Activated naive CD4-positive, alpha-beta T cell treated with anti-CD3 and anti-CD28 coated beads, Interleukin-2, amount 50 U/mL, for 72 hours (primary cell): Measurements from ENCODE around the gene KRTAP19-4. TPM values are rescaled to one million over a fixed set of nuclear protein-coding genes. Genes with fewer than 3 reads are reported as not detected.
"Not testable (repeated sequence)": the region's sequence is repeated elsewhere in the genome, so short reads cannot be mapped to it uniquely, and the experiment has no call there.

ENCODE experiments used
- ATAC-seq, 2 donors: fragments of 150-1000 bp; cut with Tn5 transposase; 2 replicates each; pipeline ENCODE4 v1.10.0; 2021; ENCODE audit warnings: mild to moderate bottlenecking in 2 of 2, moderate library complexity in 2 of 2
- DNase-seq, 2 donors: peaks; one replicate each; pipeline ENCODE4 v3.0.0; 2021 to 2022; ENCODE audit warnings: low spot score in 2 of 2
- H3K27ac Mint-ChIP-seq, 2 donors: one replicate each; pipeline ENCODE4 v1.8.0; 2022; ENCODE audit warnings: mild to moderate bottlenecking in 2 of 2, mixed read lengths in 2 of 2
- H3K36me3 Mint-ChIP-seq, 2 donors: one replicate each; pipeline ENCODE4 v1.8.0; 2022; ENCODE audit warnings: mixed read lengths in 2 of 2
- H3K9me3 Mint-ChIP-seq, 2 donors: one replicate each; pipeline ENCODE4 v1.8.0; 2022; ENCODE audit warnings: mixed read lengths in 2 of 2
- total RNA-seq, 2 donors: library from RNA; stranded (reverse); gene quantifications; one replicate each; pipeline ENCODE4 v1.2.3, GENCODE V29; 2022

KRTAP19-4 gene, protein sequence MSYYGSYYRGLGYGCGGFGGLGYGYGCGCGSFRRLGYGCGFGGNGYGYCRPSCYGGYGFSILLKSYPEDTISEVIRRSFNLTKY
- total RNA-seq: not detected

DNA sequence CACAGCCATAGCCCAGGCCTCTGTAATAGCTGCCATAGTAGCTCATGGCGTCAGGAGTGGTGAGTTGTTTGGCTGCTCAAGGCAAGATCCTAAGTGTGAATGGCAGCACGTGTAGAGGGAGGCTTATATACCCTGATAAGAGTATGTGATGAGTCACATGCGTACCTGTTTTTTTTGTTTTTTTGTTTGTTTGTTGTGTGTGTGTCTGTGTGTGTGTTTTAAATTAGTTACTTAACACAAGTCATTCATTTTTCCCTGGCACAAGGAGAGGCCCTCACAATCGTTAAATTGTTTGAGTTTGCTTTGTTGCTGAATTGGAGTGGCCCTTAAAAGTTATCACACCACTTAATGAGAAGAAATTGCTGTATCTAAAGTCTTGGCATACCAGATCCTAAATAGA lies at the start of gene KRTAP19-4:
Gene KRTAP19-4, minus strand, starts transcription at position 101 of the 400 bp plus-strand sequence. Its CDS starts 55 bp downstream, at position 46.
- H3K9me3 Mint-ChIP-seq: no peaks in the 10 kb centered on the region
- ATAC-seq (no peak), DNase-seq (no peak)
- H3K27ac Mint-ChIP-seq: no peak within 1 kb of the TSS
- no peaks in the 10 kb centered on the region for H3K36me3 Mint-ChIP-seq

DNA sequence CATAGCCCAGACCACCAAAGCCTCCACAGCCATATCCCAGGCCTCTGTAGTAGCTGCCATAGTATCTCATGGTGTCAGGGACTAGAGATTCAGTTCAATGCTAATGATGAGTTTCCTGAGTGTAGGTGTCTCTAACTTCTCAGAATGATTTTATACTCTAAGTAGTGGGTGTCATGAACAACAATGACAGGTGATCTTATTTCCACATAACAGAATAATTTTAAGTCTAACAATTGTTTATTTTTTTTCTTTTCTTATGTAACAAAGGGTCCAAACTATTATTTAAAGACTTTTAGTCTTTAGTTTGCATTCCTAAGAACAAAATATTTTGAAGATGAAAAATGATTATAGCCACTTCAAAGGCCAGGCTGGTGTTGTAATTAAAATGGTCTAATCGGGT lies 44.8 kb upstream of the KRTAP19-4 start, which contains the start of gene KRTAP19-6:
Gene KRTAP19-6, minus strand, starts transcription at position 101 of the 400 bp plus-strand sequence. Its CDS starts 31 bp downstream, at position 70.
- ATAC-seq: no peak
- Mint-ChIP-seq H3K27ac (no peak within 1 kb of the TSS), H3K9me3 (peaks cover 4 to 15% of the 10 kb centered on the region in 2 donors), H3K36me3 (no peaks in the 10 kb centered on the region)
- DNase-seq: no peak

DNA sequence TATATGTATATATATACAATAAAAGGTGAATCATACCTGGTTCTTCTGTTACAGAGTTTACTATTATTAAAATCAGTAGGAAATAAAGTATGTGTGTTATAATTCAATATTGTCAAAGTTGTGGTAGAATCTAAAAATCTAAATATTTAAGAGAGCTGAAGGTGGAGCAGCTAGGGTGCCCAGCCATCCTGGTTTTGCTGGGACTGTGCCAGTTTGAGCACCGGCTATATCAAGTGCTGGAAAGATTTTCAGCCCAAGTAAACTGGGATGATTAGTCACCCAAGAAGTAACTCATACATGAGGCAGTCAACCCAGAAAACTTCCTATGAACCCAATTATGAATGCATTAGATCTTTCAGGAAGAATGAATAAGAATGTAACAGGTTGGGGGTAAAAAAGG lies 21.9 kb upstream of the KRTAP19-4 start:
- ATAC-seq (no peak), DNase-seq (no peak)
- no peaks in the 10 kb centered on the region for H3K36me3 Mint-ChIP-seq
- peaks cover 3 to 5% of the 10 kb centered on the region in 2 donors for H3K9me3 Mint-ChIP-seq
- H3K27ac Mint-ChIP-seq: no peak overlapping the region

DNA sequence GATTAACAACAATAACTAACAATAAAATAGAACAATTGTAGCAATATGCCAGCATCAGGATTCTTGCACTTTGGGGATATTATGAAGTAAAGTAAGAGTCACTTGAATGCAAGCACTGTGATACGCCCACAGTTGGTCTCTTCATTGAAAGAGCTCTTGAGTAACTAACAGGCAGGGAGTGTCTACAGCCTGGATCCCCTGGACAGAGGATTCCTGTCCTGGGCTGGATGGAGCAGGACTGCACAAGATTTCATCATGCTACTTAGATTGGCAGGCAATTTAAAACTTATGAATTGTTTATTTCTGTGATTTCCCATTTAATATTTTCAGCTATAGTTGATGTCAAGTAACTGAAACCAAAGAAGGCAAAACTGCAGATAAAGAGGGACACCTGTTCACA lies 18.7 kb upstream of the KRTAP19-4 start:
- ATAC-seq (no peak), DNase-seq (no peak)
- no peaks in the 10 kb centered on the region for H3K36me3 Mint-ChIP-seq
- H3K27ac Mint-ChIP-seq: no peak overlapping the region
- peaks cover 3 to 5% of the 10 kb centered on the region in 2 donors for H3K9me3 Mint-ChIP-seq

DNA sequence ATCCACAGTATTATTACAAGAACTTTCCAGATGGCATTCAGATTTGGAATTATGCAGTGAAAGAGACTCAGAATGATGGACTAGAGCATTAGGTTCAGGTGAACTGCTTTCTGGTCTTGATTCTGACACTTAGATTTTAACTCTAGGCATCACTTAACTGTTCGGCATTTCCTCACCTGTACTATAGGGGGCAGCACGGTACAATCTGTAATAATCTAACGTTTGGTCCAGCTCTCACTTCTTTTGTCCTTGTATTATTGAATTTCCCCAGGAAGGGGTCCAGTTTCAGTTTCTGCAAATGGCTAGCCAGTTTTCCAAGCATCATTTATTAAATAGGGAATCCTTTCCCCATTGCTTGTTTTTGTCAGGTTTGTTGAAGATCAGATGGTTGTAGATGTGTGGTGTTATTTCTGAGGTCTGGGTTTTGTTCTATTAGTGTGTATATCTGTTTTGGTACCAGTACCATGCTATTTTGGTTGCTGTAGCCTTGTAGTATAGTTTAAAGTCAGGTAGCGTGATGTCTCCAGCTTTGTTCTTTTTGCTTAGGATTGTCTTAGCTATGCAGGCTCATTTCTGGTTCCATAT lies 8.7 kb upstream of the KRTAP19-4 start:
- H3K27ac Mint-ChIP-seq, H3K36me3 Mint-ChIP-seq, H3K9me3 Mint-ChIP-seq, ATAC-seq: not testable (repeated sequence)
- peak in 1 of 2 donors; percentile 12 for DNase-seq

DNA sequence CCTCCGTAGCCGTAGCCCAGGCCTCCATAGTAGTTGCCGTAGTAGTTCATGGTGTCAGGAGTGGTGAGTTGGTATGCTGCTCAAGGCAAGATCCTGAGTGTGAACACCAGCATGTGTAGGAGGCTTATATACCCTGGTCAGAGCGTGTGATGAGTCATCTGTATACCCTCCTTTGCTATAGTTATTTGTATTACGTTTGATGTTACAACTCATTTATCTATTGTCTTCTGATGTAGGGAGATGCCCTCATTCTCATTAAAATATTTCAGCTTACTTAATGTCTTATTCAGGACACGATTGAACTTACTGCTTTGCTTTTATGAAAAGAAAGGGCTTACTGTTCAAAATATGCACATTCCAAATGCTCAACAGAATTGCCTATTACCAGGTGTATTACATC lies 5.1 kb upstream of the KRTAP19-4 start, which contains the start of gene KRTAP19-5:
Gene KRTAP19-5, minus strand, starts transcription at position 101 of the 400 bp plus-strand sequence. Its CDS starts 51 bp downstream, at position 50.
- DNase-seq: no peak
- ATAC-seq: no peak
- H3K27ac Mint-ChIP-seq: no peak within 1 kb of the TSS
- no peaks in the 10 kb centered on the region for H3K9me3 Mint-ChIP-seq
- H3K36me3 Mint-ChIP-seq: no peaks in the 10 kb centered on the region

DNA sequence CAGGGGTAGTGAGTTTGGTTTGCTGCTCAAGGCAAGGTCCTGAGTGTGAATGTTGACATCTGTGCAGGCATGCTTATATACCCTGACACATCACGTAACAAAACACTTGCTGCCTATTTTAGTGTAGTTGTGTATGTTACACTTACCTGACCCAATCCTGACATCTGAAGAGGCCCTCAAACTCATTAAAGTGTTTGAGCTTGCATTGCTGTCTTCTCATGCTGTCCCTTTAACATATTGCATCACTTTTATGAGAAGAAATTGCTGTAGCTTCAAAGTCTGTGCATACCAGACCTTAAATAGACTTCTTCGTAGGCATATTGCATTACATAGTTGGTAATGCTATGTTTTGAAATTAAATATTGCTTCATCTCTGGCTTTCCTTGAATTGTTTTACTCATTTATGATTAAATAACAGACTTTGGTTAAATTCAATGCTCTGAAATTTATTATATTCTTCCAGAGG lies 5.0 kb downstream of the KRTAP19-4 start, which contains the start of gene KRTAP19-3:
Gene KRTAP19-3, minus strand, starts transcription at position 51 of the 466 bp plus-strand sequence. CDS start 56 bp downstream, outside the sequence.
- Mint-ChIP-seq H3K9me3 (peaks cover 0 to 5% of the 10 kb centered on the region in 2 donors), H3K36me3 (peaks cover 0 to 2% of the 10 kb centered on the region in 2 donors)

DNA sequence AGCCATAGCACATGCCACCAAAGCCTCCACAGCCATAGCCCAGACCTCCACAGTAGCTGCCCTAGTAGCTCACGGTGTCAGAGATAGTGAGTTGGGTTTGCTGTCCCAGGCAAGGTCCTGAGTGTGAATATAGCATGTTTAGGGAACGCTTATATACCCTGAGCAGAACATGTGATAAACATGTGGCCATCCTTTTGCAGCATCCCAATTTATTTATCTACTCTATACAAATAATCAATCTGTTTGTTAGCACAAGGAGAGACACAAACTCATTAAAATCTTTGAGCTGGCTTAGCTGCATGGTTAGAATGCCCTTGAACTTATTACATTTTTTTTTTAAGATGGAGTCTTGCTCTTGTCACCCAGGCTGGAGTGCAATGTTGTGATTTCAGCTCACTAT lies 9.6 kb downstream of the KRTAP19-4 start, which contains the start of gene KRTAP19-2:
Gene KRTAP19-2, minus strand, starts transcription at position 101 of the 400 bp plus-strand sequence. Its CDS starts 88 bp downstream, at position 13.
- peaks cover 0 to 9% of the 10 kb centered on the region in 2 donors for H3K36me3 Mint-ChIP-seq
- H3K9me3 Mint-ChIP-seq: peaks cover 9 to 13% of the 10 kb centered on the region in 2 donors
- DNase-seq (no peak), ATAC-seq (no peak)
- no peak within 1 kb of the TSS for H3K27ac Mint-ChIP-seq

More for the DNA sequence above, 5.0 kb downstream of the KRTAP19-4 start, which contains the start of gene KRTAP19-3:
- no peak within 1 kb of the TSS for H3K27ac Mint-ChIP-seq
- no peak for DNase-seq
- ATAC-seq: no peak

DNA sequence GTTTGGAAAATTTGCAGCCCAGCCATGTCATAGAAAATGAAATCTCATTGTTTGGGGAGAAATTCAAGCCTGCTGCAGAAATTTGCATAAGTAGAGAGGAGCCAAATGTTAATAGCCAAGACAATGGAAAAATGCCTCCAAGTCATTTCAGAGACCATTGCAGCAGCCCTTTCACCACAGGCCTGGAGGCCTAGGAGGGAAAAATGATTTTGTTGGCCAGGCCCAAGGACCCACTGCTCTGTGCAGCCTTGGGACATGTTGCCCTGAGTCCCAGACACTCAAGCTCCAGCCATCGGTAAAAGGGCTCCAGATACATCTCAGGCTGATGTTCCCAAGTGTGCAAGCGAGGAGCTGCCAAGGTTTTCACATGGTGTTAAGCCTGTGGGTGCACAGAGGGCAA lies 10.8 kb downstream of the KRTAP19-4 start:
- Mint-ChIP-seq H3K27ac (no peak overlapping the region), H3K9me3 (peaks cover 9 to 13% of the 10 kb centered on the region in 2 donors)
- DNase-seq: no peak

DNA sequence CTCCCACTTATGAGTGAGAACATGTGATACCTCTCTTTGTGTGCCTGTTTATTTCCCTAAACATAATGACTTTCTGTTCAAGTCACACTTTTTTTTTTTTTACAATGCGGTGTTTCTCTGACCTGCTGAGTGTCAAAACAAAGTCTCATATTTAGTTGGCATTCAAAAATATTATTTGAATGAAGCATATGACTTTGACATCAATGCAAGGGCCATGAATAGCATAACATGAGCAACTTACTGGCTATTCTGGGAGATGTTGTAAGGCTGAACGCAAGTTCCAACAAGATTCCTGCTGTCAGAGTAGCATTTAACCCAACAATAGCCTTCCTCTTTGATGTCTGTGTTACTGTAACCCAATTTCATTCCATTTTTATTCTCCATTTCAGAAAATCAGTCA lies 14.8 kb downstream of the KRTAP19-4 start:
- DNase-seq (no peak), ATAC-seq (no peak)
- Mint-ChIP-seq H3K9me3 (peaks cover 9% of the 10 kb centered on the region in 2 donors), H3K36me3 (peaks cover 0 to 9% of the 10 kb centered on the region in 2 donors), H3K27ac (no peak overlapping the region)

More for the DNA sequence above, 10.8 kb downstream of the KRTAP19-4 start:
- peaks cover 0 to 9% of the 10 kb centered on the region in 2 donors for H3K36me3 Mint-ChIP-seq
- ATAC-seq: no peak

DNA sequence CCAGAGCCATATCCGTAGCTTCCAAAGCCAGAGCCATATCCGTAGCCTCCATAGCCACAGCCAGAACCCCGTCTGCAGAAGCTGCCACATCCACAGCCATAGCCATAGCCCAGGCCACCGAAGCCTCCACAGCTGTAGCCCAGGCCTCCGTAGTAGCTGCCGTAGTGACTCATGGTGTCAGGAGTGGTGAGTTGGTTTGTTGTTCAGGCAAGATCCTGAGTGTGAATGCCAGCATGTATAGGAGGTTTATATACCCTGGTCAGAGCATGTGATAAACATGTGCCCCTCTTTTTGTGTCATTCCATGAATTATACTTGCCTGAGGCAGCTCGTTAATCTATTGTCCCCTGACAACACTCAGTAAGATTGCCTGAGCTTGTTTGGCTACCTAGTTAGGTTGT lies 16.8 kb downstream of the KRTAP19-4 start, which contains the start of gene KRTAP19-1:
Gene KRTAP19-1, minus strand, starts transcription at position 223 of the 400 bp plus-strand sequence. Its CDS starts 50 bp downstream, at position 173.
- ATAC-seq (no peak), DNase-seq (no peak)
- Mint-ChIP-seq H3K9me3 (peaks cover under 1 to 4% of the 10 kb centered on the region in 2 donors), H3K27ac (no peak within 1 kb of the TSS), H3K36me3 (no peaks in the 10 kb centered on the region)

DNA sequence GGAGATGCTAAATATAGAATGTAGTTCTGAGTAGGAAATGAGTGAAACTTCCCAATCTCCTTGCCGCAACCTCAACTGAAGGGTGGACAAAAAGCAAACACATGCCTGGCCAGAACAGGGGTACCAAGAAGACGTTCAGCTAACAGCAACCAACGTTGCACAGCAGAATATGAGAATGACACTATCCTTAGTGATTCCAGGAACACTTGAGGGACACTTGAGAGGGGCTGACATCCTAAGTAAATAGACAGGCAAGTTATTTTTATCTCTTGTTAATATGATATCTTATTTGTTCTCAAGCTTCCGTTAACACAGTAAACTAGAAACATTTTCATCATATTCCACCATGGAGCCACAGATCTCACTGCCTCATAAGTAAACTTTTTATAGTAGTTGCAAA lies 17.7 kb downstream of the KRTAP19-4 start:
- DNase-seq (no peak), ATAC-seq (no peak)
- no peak overlapping the region for H3K27ac Mint-ChIP-seq
- H3K36me3 Mint-ChIP-seq: no peaks in the 10 kb centered on the region
- H3K9me3 Mint-ChIP-seq: no peaks in the 10 kb centered on the region

DNA sequence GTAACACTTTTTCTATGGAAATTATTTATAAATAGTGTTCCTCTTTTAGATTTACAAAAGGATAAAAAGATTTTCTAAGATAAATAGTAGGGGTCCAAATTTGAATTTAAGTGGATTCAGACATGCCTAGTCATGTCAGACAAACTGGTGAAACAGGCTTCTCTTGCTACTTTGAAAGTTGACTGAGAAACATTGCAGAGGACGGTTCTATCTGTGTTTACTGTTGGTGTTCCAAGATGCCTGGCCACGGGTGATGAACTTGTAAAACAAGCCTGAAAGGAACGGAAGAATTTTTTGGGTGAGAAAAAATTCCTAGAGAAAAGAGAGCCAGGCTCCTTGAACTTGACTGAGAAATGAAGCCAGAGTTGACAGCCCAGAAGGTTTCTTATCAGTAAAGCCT lies 19.0 kb downstream of the KRTAP19-4 start:
- Mint-ChIP-seq H3K36me3 (no peaks in the 10 kb centered on the region), H3K27ac (no peak overlapping the region), H3K9me3 (no peaks in the 10 kb centered on the region)
- ATAC-seq (no peak), DNase-seq (no peak)

DNA sequence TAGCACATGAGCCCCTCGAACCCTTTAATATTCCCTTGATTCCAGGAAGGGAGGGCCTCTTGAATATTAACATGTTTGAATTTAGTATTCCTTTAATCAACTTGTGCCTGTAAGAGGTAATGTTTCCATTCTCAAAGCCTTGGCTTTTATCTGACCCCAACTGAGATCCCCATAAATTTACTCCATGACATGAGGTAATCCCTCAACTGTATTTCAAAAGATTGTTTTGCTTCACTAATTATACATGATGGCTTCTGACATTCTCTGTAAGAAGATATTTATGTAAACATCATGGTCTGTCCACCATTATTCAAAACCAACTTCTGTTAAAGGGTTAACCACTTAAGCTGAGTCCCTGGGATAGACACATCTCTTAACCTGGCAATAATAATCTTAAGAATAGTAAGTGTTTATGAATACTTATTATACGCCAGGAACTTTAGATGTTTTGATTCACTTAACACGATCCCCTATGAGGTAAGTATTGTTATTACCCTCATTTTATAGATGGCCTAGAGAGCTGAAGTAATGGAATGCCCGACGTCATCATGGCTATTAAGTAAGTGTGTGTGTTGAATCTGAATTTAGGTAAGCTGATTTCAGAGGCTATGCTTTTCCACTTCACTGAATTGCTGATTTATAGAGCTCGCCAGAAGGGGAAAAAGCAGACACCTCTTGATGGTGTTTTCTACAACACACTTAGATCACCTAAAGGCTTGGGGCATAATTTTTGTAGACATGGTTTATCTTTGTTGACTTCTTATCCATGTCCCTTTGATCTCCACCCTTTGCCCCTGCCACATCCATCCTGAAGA lies 27.9 kb downstream of the KRTAP19-4 start:
- no peaks in the 10 kb centered on the region for H3K9me3 Mint-ChIP-seq
- H3K36me3 Mint-ChIP-seq: no peaks in the 10 kb centered on the region
- H3K27ac Mint-ChIP-seq: no peak overlapping the region
- DNase-seq: no peak
- no peak for ATAC-seq

DNA sequence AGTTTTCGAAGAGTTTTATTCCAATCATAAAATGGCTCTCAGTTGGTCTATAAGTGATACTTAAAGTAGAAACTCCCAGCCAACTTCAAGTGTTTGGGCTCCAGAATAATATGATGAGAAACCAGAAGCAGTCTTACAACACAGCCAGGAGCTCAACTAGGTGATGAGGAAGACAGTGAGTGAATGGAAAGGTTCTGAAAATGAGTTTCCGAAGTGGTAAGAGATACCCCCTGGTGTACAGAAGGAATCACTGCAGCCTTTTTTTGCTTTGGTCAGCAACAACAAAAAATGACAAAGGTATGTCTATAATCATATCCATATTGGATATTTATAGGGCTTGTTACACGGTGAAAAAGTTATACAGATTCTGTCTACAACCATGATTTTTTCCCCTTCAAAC lies 33.3 kb downstream of the KRTAP19-4 start:
- Mint-ChIP-seq H3K36me3 (no peaks in the 10 kb centered on the region), H3K27ac (no peak overlapping the region), H3K9me3 (no peaks in the 10 kb centered on the region)
- DNase-seq (no peak), ATAC-seq (no peak)

DNA sequence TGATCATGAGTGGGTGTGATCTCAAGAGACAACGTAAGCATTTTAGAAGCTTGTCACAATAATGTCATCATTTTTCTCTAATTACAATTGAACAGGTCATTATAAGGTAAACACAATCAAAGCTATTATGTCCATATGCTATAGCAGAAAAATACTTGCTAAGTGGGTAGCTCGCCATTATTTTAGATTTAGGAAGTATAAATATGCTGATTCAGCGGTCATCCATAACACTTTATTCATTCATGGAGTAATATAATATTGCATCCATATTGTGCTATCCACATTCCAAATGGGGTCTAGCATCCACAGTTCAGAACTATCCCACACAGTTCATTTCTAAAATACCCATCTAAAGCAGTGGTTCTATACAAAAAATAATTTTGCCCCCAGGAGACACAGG lies 48.5 kb downstream of the KRTAP19-4 start:
- H3K27ac Mint-ChIP-seq: no peak overlapping the region
- no peak for ATAC-seq
- DNase-seq: no peak
- no peaks in the 10 kb centered on the region for H3K36me3 Mint-ChIP-seq
- no peaks in the 10 kb centered on the region for H3K9me3 Mint-ChIP-seq

DNA sequence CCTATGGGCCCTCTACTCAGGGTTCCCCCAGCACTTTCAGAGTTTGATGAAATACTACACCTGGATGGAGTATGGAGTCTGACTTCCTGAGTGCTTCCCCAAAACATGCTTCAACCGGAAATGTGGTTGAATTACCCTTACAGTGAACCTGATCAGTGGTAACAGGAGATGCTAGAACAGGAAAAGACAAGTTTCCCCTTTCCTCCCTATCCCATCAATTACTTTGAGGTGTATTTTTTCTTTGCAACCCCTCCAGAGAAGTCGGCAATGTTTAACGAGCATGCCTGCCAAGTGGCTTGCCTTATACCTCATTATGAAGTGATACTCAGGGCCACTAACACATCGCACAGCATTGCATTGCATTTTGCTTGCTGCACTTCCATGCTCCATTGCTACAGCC lies 49.9 kb downstream of the KRTAP19-4 start:
- no peak for DNase-seq
- Mint-ChIP-seq H3K9me3 (no peaks in the 10 kb centered on the region), H3K36me3 (no peaks in the 10 kb centered on the region), H3K27ac (no peak overlapping the region)
- ATAC-seq: no peak
